Activated T-cell treated with anti-CD3 and anti-CD28 coated beads, Interleukin-2, amount 50 U/mL, for 4 hours (primary cell): Measurements from ENCODE around the gene CFAP91. TPM values are rescaled to one million over a fixed set of nuclear protein-coding genes. Genes with fewer than 3 reads are reported as not detected.

Experiments used
- ATAC-seq, 2 donors: fragments of 200-7000 bp; cut with Tn5 transposase; one replicate each; pipeline ENCODE4 v1.10.0; 2021
- DNase-seq: peaks from one replicate; pipeline ENCODE4 v3.0.0-alpha.2; 2020
- H3K27me3 Mint-ChIP-seq: one replicate; pipeline ENCODE4 v1.8.0; 2021; ENCODE audit warnings: low read depth, mixed read lengths
- H3K36me3 Mint-ChIP-seq: one replicate; pipeline ENCODE4 v1.8.0; 2022; ENCODE audit warnings: mixed read lengths; ENCODE audit not compliant: insufficient read depth
- H3K4me1 Mint-ChIP-seq: one replicate; pipeline ENCODE4 v1.8.0; 2021; ENCODE audit warnings: low read depth, mixed read lengths
- H3K4me3 Mint-ChIP-seq: one replicate; pipeline ENCODE4 v1.8.0; 2021; ENCODE audit warnings: mild to moderate bottlenecking, moderate library complexity, mixed read lengths
- H3K9me3 Mint-ChIP-seq: one replicate; pipeline ENCODE4 v1.8.0; 2021; ENCODE audit warnings: mixed read lengths
- total RNA-seq, 3 donors: library from RNA; stranded (reverse); gene quantifications; one replicate each; pipeline ENCODE4 v1.2.1, GENCODE V29; 2021

The CFAP91 gene
- total RNA-seq, 3 donors from 2014 or later: 0.16 to 0.29 (median 0.25) TPM

DNA sequence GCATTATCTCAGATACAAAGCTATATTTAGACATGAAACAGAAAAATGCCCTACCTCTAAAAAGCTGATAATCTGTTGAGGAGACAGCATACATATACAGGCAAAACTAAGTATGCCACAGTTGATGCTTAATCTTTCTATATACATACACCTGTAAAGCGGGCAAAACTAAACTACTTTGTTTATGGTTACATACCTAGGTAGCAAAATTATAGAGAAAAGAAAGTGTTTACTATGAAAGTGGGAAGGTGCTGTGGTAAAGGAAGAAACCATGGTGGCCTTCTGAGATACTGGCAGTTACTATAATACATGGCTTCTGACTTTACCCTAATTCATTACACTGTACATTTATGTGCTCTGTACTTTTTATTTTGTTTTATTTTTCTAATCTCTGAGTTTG is 43.1 kb downstream of the CFAP91 start:
- DNase-seq: no peak
- Mint-ChIP-seq H3K4me3 (no peak overlapping the region), H3K27me3 (peaks cover 24% of the 10 kb centered on the region), H3K36me3 (no peaks in the 10 kb centered on the region), H3K9me3 (no peaks in the 10 kb centered on the region), H3K4me1 (no peaks in the 10 kb centered on the region)
- ATAC-seq: no peak

DNA sequence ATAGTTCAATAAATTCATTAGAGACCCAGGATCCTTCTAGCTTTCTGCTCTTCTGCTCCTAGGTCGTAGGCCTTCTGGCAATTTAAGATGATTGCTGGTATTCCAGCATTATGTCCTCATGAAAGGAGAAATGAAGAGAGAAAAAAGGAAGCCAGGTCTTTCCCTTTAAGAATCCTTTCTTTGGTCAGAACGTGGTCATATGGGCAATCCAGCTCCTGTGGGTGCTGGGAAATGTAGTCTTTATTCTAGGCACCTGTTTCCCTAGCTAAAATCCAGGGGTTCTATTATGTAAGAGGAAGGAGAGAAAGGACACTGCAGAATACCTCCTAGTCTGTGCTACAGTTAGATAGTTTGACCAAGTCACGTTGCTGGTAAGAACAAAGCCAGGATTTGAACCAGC is 43.6 kb downstream of the CFAP91 start:
- Mint-ChIP-seq H3K36me3 (no peaks in the 10 kb centered on the region), H3K27me3 (peaks cover 21% of the 10 kb centered on the region), H3K9me3 (no peaks in the 10 kb centered on the region), H3K4me3 (no peak overlapping the region), H3K4me1 (no peaks in the 10 kb centered on the region)
- no peak for ATAC-seq
- DNase-seq: no peak

DNA sequence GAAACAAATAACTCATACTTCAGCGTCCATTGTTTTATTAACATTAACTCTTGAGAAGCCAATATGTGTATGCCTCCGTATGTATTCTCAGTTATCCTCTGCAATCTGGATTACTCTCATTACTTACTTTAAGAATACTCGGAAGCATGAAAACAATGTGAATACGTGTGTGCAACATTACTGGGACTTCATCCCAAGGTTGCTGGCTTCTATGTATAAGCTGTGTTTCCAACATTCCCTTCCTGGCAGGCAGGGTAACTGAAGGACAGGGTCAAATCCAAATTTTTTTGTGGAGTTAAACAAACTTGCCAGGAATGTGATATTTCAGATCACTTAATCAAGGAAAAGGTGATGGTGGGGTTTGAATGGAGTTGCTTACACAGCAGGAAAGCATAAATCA is 44.5 kb downstream of the CFAP91 start:
- H3K36me3 Mint-ChIP-seq: no peaks in the 10 kb centered on the region
- H3K27me3 Mint-ChIP-seq: peaks cover 18% of the 10 kb centered on the region

DNA sequence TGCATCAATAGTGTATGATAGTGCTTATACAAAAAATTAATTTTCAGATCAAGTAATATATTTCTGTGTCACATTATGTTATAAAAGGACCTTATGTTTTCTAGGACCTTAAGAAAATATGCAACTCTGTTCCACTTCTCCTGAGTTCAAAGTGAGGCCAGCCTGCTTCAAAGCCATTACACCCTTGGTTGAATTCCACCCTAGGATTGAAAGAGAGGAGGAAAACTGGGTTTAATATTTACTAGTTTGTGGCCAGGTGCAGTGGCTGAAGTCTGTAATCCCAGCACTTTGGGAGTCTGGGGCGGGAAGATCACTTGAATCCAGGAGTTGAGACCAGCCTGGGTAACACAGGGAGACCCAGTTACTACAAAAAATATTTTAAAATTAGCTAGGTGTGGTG is 46.2 kb downstream of the CFAP91 start:
- DNase-seq: no peak
- Mint-ChIP-seq H3K36me3 (no peaks in the 10 kb centered on the region), H3K27me3 (peaks cover 14% of the 10 kb centered on the region), H3K4me1 (no peaks in the 10 kb centered on the region), H3K4me3 (no peak overlapping the region), H3K9me3 (peaks cover 3% of the 10 kb centered on the region)
- no peak for ATAC-seq

More for the DNA sequence above, 44.5 kb downstream of the CFAP91 start:
- Mint-ChIP-seq H3K9me3 (no peaks in the 10 kb centered on the region), H3K4me3 (no peak overlapping the region), H3K4me1 (no peaks in the 10 kb centered on the region)
- ATAC-seq (no peak), DNase-seq (no peak)

DNA sequence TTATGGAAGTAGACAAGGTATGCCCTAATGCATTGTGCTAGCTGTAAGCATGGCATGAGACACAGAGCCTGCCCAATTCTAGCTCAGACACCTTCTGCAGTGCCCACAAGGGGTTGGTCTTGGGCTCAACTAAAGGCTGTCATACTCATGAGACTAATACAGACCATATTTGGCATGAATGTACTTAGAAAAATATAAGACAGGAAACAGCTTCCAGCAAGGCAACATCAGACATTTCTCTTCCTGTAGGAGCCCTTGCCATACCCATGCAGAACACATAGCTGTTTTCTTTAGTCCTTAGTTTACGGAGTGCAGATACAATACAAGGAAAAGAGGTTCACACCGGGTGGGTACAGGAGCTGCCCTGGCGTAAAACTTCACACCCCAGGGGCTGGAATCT is 48.6 kb downstream of the CFAP91 start:
- no peaks in the 10 kb centered on the region for H3K36me3 Mint-ChIP-seq
- ATAC-seq (no peak), DNase-seq (no peak)
- H3K27me3 Mint-ChIP-seq: peaks cover 23% of the 10 kb centered on the region
- H3K4me3 Mint-ChIP-seq: no peak overlapping the region
- peaks cover 6% of the 10 kb centered on the region for H3K9me3 Mint-ChIP-seq
- H3K4me1 Mint-ChIP-seq: no peaks in the 10 kb centered on the region

Other genes with a start within 250 kb of the CFAP91 start
- 10 to 100 TPM; 44.2 to 53.2 (median 45.4) TPM for gene TMEM39A, start 239.4 kb upstream of the CFAP91 start, total RNA-seq
- gene POGLUT1, start 234.1 kb upstream of the CFAP91 start, total RNA-seq: 10 to 100 TPM; 16.4 to 22.4 (median 17.5) TPM
- 100 to 1,000 TPM; 112 to 120 (median 118) TPM for gene TIMMDC1, start 204.5 kb upstream of the CFAP91 start, total RNA-seq
- gene CD80, start 143.4 kb upstream of the CFAP91 start, total RNA-seq: 1 to 10 TPM; 1.6 to 6.2 (median 3.3) TPM
- 1 to 10 TPM; 1.6 to 3.3 (median 2.5) TPM for gene ADPRH, start 123.5 kb upstream of the CFAP91 start, total RNA-seq
- not detected for gene PLA1A, start 105.1 kb upstream of the CFAP91 start, total RNA-seq
- 1 to 10 TPM in 2 of 3 donors, under 1 TPM in 1; 0.84 to 2.3 (median 2.0) TPM for gene POPDC2, start 42.4 kb upstream of the CFAP91 start, total RNA-seq
- gene COX17, start 25.6 kb upstream of the CFAP91 start, total RNA-seq: 100 to 1,000 TPM in 2 of 3 donors, 10 to 100 TPM in 1; 94.7 to 118 (median 106) TPM
- gene NR1I2, start 79.1 kb downstream of the CFAP91 start, total RNA-seq: under 1 TPM; 0.41 to 0.76 (median 0.47) TPM